ENCODE data around the gene IDI2. TPM values are rescaled to one million over a fixed set of nuclear protein-coding genes. Genes with fewer than 3 reads are reported as not detected.
A peak's percentile ranks its signal among the peaks of the same experiment; 100 is the strongest.

The IDI2 gene
- total and polyA plus RNA-seq, 2 of the 13 experiments (the other 11 are each of a cell fraction or from before 2014, with no cell fraction given), result not detected

DNA sequence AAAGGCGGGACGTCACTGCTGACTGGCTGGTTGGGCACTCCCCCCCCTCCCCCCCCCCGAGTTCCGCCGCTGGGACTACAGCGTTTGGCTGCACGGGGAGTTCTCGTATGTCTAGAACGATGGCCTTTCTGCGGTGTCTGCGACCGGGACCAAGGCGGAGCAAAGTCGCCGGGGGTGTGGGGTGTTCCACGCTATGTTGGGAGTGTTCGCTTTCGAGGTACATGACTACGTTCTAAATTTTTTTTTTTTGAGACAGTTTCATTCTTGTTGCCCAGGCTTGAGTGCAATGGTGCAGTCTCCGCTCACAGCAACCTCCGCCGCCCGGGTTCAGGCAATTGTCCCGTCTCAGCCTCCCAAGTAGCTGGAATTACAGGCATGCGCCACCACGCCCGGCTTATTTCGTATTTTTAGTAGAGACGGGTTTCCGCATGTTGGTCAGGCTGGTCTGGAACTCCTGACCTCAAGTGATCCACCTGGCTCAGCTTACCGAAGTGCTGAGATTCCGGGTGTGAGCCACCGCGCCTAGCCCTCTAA, 23.8 kb upstream of the IDI2 start (continued):
- TF ChIP-seq, protein P1, sequence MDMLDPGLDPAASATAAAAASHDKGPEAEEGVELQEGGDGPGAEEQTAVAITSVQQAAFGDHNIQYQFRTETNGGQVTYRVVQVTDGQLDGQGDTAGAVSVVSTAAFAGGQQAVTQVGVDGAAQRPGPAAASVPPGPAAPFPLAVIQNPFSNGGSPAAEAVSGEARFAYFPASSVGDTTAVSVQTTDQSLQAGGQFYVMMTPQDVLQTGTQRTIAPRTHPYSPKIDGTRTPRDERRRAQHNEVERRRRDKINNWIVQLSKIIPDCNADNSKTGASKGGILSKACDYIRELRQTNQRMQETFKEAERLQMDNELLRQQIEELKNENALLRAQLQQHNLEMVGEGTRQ (IDR thresholded peaks at IDR 0.05; ENCODE audit: low read depth, low read length), result no peak
- TF ChIP-seq, protein P1 (CRISPR knock-in tag; IDR thresholded peaks at IDR 0.05; ENCODE audit: borderline replicate concordance), result 0 out of 2 replicates have a peak, but pooled peaks have one; percentile 10
- TF ChIP-seq, protein P2, sequence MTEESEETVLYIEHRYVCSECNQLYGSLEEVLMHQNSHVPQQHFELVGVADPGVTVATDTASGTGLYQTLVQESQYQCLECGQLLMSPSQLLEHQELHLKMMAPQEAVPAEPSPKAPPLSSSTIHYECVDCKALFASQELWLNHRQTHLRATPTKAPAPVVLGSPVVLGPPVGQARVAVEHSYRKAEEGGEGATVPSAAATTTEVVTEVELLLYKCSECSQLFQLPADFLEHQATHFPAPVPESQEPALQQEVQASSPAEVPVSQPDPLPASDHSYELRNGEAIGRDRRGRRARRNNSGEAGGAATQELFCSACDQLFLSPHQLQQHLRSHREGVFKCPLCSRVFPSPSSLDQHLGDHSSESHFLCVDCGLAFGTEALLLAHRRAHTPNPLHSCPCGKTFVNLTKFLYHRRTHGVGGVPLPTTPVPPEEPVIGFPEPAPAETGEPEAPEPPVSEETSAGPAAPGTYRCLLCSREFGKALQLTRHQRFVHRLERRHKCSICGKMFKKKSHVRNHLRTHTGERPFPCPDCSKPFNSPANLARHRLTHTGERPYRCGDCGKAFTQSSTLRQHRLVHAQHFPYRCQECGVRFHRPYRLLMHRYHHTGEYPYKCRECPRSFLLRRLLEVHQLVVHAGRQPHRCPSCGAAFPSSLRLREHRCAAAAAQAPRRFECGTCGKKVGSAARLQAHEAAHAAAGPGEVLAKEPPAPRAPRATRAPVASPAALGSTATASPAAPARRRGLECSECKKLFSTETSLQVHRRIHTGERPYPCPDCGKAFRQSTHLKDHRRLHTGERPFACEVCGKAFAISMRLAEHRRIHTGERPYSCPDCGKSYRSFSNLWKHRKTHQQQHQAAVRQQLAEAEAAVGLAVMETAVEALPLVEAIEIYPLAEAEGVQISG (CRISPR knock-in tag; IDR thresholded peaks at IDR 0.05), result no peak
- TF ChIP-seq ZNF30 (CRISPR knock-in tag; IDR thresholded peaks at IDR 0.05) (no peak), TOE1 (CRISPR knock-in tag; IDR thresholded peaks at IDR 0.05) (no peak), ZSCAN30 (CRISPR knock-in tag; IDR thresholded peaks at IDR 0.05) (peak; percentile 31; the same call in 1 of the 2 replicates), FLYWCH1 (CRISPR knock-in tag; IDR thresholded peaks at IDR 0.05) (no peak), MZF1 (CRISPR knock-in tag; IDR thresholded peaks at IDR 0.05; ENCODE audit: borderline replicate concordance) (no peak), PTBP1 (IDR thresholded peaks at IDR 0.05; ENCODE audit: low read depth, low read length, poor library complexity, severe bottlenecking) (no peak), TBX3 (IDR thresholded peaks at IDR 0.05; ENCODE audit: borderline replicate concordance) (no peak), MAZ (IDR thresholded peaks at IDR 0.05; ENCODE audit: borderline replicate concordance, low read depth, low read length) (peak; percentile 79), MAZ (CRISPR knock-in tag; IDR thresholded peaks at IDR 0.05; ENCODE audit: low read depth) (no peak), ZMYM2 (CRISPR knock-in tag; IDR thresholded peaks at IDR 0.05) (no peak), ZNF788 (CRISPR knock-in tag; IDR thresholded peaks at IDR 0.05; ENCODE audit: borderline replicate concordance) (no peak; the same call in 1 of the 2 replicates), ZNF232 (CRISPR knock-in tag; IDR thresholded peaks at IDR 0.05; ENCODE audit: borderline replicate concordance) (no peak), HOXA5 (CRISPR knock-in tag; IDR thresholded peaks at IDR 0.05) (no peak)
- TF ChIP-seq, protein P3, sequence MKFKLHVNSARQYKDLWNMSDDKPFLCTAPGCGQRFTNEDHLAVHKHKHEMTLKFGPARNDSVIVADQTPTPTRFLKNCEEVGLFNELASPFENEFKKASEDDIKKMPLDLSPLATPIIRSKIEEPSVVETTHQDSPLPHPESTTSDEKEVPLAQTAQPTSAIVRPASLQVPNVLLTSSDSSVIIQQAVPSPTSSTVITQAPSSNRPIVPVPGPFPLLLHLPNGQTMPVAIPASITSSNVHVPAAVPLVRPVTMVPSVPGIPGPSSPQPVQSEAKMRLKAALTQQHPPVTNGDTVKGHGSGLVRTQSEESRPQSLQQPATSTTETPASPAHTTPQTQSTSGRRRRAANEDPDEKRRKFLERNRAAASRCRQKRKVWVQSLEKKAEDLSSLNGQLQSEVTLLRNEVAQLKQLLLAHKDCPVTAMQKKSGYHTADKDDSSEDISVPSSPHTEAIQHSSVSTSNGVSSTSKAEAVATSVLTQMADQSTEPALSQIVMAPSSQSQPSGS (CRISPR knock-in tag; IDR thresholded peaks at IDR 0.05), result 0 out of 2 replicates have a peak, but pooled peaks have one; percentile 6
- TF ChIP-seq, protein P4, sequence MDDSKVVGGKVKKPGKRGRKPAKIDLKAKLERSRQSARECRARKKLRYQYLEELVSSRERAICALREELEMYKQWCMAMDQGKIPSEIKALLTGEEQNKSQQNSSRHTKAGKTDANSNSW (CRISPR knock-in tag; IDR thresholded peaks at IDR 0.05; ENCODE audit: borderline replicate concordance), result no peak
- TF ChIP-seq, protein P5, sequence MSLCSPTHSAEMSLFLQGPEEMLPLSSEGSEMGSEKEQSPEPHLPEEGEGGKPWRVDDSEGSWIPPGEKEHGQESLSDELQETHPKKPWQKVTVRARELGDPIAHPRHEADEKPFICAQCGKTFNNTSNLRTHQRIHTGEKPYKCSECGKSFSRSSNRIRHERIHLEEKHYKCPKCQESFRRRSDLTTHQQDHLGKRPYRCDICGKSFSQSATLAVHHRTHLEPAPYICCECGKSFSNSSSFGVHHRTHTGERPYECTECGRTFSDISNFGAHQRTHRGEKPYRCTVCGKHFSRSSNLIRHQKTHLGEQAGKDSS (CRISPR knock-in tag; IDR thresholded peaks at IDR 0.05; ENCODE audit: borderline replicate concordance, low read depth), result no peak
- TF ChIP-seq, protein P6, sequence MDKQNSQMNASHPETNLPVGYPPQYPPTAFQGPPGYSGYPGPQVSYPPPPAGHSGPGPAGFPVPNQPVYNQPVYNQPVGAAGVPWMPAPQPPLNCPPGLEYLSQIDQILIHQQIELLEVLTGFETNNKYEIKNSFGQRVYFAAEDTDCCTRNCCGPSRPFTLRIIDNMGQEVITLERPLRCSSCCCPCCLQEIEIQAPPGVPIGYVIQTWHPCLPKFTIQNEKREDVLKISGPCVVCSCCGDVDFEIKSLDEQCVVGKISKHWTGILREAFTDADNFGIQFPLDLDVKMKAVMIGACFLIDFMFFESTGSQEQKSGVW (CRISPR knock-in tag; IDR thresholded peaks at IDR 0.05; ENCODE audit: borderline replicate concordance), result no peak
